Measurements from ENCODE around the gene ANKFY1.

ANKFY1 gene

DNA sequence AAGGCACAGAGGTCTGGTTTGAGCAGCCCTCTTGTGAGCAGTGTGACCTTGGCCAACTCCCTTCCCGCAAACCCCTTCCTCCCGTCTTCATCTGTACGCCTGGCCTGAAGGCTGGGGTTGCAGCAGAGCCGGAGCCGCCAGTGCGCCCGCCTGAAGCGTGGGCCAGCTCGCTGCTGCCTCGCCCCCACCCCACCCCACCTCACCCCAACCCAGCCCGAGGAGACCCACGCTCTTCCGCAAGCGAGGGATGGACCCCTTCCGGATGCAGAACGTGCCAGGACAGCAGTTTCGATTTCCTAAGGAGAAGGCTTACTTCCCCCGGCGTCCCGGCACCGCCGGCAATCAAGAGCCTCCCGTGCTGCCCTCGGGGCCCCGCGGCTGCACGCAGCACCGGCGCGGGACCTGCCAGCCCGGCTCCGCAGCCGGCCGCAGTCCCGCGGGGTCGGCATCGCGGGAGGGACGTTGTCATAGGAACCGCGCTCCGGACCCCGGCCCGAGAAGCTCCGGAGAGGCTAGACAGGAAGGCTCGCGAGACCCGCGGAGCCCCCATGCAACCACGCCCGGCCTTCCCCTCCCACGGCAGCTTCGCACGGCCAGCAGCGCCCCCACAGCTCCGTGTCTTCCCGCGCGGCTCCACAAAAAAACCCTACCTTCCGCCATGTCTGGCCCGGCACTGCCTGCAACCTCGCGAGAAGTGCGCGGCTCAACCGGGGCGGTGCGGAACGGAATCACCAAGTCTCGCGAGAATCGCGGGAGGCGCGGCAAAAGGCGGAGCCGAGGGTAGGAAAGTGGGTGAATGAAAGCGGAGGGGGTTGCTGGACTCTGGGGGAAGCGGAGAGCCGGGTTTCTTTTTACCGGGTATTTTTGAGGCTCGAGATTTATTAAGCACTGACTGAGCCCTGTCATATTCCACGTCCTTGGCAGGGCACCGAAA is at the start of gene ANKFY1:
ANKFY1 (minus strand) TSS at position 698 of the 934 bp plus-strand sequence; CDS start at position 660, 38 bp downstream.
- DNase-seq (ENCODE audit: low read depth in 2 of 2) = peak; percentile 95 to 97

GRCh38 chr17:4310354-4311060 is 46.7 kb upstream of the ANKFY1 start:
- DNase-seq (ENCODE audit: low read depth in 2 of 2) = no peak

GRCh38 chr17:4309897-4310296 is 46.1 kb upstream of the ANKFY1 start:
- DNase-seq (ENCODE audit: low read depth in 2 of 2) = no peak

DNA sequence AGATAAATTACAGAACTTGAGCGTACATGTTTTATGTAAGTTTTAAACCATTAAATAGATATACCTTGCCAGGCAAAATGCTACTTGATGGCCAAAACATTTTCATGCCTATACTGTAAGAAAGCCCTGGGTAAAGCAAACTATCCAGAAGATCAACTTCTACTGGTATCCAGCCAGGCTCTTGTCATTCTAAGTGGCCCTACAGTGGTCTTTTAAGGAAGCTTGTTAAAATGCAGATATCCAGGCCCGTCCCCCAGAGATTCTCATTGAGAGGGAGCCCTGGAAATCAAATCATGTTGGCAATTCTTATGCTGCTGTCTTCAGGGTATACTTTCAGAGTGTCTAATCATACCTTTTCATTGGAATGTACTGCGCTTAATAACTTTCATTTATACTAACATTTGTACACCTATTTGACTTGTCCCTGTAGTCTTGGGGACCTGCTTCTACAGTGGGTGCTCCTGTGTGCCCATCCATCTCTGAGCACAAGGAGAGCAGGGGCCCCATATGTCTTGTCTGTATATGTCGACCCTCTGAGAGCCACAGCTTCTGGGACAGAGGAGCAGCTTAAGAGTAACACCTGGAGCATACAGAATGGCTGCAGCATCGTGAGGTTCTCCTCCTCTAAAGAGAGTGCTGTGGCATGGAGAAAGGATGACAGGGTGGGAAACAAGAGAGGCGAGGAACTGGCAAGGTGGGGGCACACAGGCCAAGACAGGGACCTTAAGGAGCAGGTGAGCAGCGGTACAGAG is 43.6 kb upstream of the ANKFY1 start:
- DNase-seq (ENCODE audit: low read depth in 2 of 2) = no peak

GRCh38 chr17:4305224-4305623 is 41.4 kb upstream of the ANKFY1 start:
- DNase-seq (ENCODE audit: low read depth in 2 of 2) = no peak

- DNase-seq (ENCODE audit: low read depth in 2 of 2) = peak; percentile 34 to 44
Measured at GRCh38 chr17:4304417-4305027, 40.7 kb upstream of the ANKFY1 start.

GRCh38 chr17:4301066-4301465 is 37.3 kb upstream of the ANKFY1 start:
- no peak for DNase-seq (ENCODE audit: low read depth in 2 of 2)

GRCh38 chr17:4297351-4297750 is 33.6 kb upstream of the ANKFY1 start:
- no peak for DNase-seq (ENCODE audit: low read depth in 2 of 2)

GRCh38 chr17:4295686-4296085 is 31.9 kb upstream of the ANKFY1 start:
- DNase-seq (ENCODE audit: low read depth in 2 of 2) = no peak

GRCh38 chr17:4293572-4293971 is 29.8 kb upstream of the ANKFY1 start:
- no peak for DNase-seq (ENCODE audit: low read depth in 2 of 2)

DNA sequence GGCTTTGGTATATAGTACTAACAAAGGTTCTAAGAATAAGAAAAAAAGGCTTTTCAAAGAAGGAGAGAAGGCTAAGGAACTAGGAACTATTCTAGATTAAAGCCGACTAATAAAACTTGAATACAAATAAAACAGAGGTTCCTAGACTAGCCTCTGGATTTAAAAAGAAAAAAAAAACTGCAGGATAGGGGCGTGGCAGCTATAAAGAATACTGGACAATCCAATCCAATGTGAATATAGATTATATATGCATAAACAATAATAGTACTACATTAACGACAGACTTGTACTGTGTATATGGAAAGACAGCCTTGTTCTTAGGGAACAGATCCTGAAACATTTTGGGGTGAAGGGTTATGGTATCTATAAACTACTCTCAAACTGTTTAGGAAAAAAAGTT is 23.9 kb upstream of the ANKFY1 start:
- no peak for DNase-seq (ENCODE audit: low read depth in 2 of 2)

DNA sequence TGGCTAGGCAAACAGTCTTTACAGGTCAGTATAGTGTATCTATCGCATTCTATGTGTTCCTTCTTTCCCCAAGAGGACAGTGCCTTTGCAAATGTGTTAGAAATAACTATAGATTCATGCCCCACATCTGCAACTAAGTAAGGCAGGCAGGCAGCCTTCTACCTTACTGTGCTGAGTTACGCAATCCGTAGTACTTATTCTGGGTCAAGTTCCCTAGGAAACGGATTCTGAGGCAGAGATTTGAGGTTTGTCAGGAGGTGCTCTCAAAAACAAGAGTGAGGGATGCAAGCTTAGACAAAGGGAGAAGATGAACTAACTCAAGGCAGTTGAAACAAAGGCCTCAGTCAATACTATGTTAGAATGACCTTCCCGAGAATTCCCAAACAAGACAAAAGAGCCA is 12.7 kb upstream of the ANKFY1 start:
- DNase-seq (ENCODE audit: low read depth in 2 of 2) = no peak

- DNase-seq (ENCODE audit: low read depth in 2 of 2) = no peak
Measured at GRCh38 chr17:4272972-4273368, 9.2 kb upstream of the ANKFY1 start.

DNA sequence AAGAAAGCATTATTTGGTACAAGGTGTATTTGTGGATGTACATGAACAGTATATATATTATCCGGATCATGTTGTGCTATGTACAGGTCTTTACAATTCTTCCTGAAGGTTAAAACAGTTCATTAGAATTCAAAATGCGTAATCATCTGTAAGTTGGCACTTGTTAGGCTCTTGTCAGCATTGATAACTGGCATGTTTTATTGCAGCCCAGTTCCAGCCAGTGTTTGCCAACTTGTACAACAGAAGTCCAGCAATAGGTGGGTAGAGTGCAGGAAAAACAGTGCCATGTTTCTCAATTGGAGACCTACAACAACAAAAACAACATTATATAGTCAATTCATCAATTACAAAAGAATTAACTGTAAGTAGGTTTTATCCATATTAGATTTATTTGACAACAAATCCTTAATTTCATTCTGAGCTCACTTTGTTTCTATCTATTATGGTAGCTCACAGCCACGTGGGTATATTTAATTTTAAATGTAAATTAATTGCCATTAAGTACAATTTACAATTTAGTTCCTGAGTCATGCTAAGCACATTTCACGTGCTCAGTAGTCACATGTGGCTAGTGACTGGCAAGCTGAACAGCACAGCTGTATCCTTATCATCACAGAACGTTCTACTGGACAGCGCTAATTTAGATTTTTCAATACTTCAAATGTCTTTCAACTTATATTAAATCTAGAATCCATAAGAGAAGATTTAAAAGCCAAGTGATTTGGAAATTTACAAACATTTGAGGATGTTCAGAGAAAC is 8.6 kb upstream of the ANKFY1 start:
- DNase-seq (ENCODE audit: low read depth in 2 of 2) = no peak

DNA sequence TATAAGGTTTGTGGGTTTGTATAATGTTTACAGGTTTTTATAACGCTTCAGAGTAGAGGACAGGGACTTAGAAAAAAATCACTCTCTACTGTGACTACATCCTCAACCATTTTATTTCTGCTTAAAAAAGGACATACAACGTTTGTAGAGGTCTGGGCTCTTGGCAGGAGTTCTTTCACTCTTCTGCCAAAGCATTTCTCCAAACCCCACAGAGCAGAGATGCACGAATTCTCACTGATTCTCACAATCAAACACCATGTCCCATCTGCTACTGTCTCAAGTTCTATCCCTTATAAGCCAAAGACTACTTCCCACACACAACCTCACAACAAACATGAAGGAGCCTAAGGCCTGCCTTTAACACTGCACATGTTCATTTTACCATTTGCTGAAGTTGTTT is 7.0 kb upstream of the ANKFY1 start:
- no peak for DNase-seq (ENCODE audit: low read depth in 2 of 2)

GRCh38 chr17:4269915-4270314 is 6.1 kb upstream of the ANKFY1 start:
- no peak for DNase-seq (ENCODE audit: low read depth in 2 of 2)

GRCh38 chr17:4267402-4267801 is 3.6 kb upstream of the ANKFY1 start:
- no peak for DNase-seq (ENCODE audit: low read depth in 2 of 2)

- no peak for DNase-seq (ENCODE audit: low read depth in 2 of 2)
Measured at GRCh38 chr17:4266550-4266949, 2.8 kb upstream of the ANKFY1 start.

- DNase-seq (ENCODE audit: low read depth in 2 of 2) = no peak
Measured at GRCh38 chr17:4262703-4263102, 1.1 kb downstream of the ANKFY1 start.

GRCh38 chr17:4261452-4261851 is 2.3 kb downstream of the ANKFY1 start:
- DNase-seq (ENCODE audit: low read depth in 2 of 2) = no peak

DNA sequence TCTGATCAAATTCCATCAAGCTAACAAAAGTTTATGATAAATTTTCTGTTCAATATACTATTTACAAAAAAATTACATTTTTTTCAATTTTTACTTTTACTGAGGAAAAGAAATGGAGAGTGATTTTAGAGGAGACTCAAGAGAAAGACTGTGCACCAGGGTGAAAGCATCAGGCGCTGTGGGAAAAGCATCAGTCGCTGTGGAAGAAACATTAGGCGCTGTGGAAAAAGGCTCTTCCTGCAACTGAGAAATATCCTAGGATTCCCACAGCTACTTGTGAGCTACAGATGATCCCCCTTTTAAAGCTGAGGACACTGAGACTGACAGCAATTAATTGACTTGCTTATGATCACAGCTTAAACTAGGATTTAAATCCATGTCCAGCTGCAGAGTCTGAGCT is 4.9 kb downstream of the ANKFY1 start:
- DNase-seq (ENCODE audit: low read depth in 2 of 2) = no peak

Data from stimulated activated CD4-positive, alpha-beta T cell treated with anti-CD3 and anti-CD28 coated beads, Interleukin-4, amount 100 ng/mL, for 48 hours (primary cell).